ENCODE results near the gene MMAA. TPM values are rescaled to one million over a fixed set of nuclear protein-coding genes. Genes with fewer than 3 reads are reported as not detected.

The MMAA gene
- total and polyA plus RNA-seq, 2 donors (not counting 1 experiment from before 2014, with no cell fraction given) = 3.9 to 9.0 TPM

DNA sequence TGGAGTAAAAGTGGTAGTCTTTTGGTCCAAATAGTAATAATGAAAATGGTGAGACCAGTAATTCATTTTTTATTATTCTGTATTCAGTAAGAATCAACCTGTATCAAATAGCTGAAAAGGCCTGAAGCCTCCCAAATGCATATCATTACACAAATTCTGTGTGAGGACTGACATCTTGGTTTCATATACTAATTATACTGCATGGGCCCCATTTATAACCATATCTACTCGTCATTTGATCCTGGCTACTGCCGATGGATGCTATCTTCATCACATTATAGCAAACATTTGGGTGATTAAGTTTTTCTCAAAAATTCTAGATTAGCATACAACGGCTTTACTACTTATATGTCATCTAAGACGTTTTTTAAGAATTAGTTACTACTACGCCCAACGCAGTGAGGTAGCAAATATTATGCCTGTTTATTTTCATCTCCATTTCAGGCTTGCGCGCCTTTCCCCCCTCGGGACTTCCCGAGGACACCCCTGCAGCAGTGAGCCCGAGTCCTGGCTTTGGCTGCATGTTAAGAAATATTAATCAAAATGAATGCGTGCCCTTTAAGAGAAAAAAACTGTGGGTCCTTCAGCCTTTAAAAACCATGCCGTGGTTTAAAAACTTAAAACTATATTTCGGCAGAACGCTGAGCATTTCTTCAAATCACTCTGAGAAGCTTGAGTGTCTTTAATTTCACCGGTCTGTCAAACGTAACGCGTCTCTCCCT is 814 bp upstream of the MMAA start:
- Histone ChIP-seq H3K9me3 (ENCODE audit: control extremely low read depth in 1 of 3, control insufficient read depth in 2 of 3, insufficient read depth in 1 of 3, low read length in 2 of 3) (no peaks in the 10 kb centered on the region), H3K4me1 (ENCODE audit: control insufficient read depth in 2 of 2, insufficient read depth in 2 of 2, low read length in 2 of 2) (peaks cover 10 to 17% of the 10 kb centered on the region in 2 donors), H3K4me3 (ENCODE audit: control extremely low read depth in 1 of 5, extremely low read depth in 1 of 5, insufficient read depth in 1 of 5, low read depth in 2 of 5, low read length in 4 of 5) (peak overlapping the region; percentile 66 to 89 (median 81)), H3K36me3 (replicated peaks in 1 of 2; ENCODE audit: control extremely low read depth in 1 of 2, control insufficient read depth in 1 of 2, extremely low read depth in 1 of 2, insufficient read depth in 2 of 2, low read length in 1 of 2) (no peaks in the 10 kb centered on the region), H2AFZ (ENCODE audit: insufficient read depth, low read depth, low read length, poor library complexity, severe bottlenecking) (peak overlapping the region; percentile 89), H4K20me1 (ENCODE audit: control insufficient read depth, insufficient read depth, low read length, poor library complexity, severe bottlenecking) (no peaks in the 10 kb centered on the region), H3K4me2 (replicated peaks; ENCODE audit: low read depth, low read length, poor library complexity, severe bottlenecking) (peak overlapping the region; percentile 78), H3K9ac (ENCODE audit: low read length) (peak overlapping the region; percentile 93), H3K79me2 (ENCODE audit: control insufficient read depth, insufficient read depth, low read length) (no peaks in the 10 kb centered on the region), H3K27me3 (replicated peaks in 1 of 4; ENCODE audit: control extremely low read depth in 1 of 4, control insufficient read depth in 3 of 4, insufficient read depth in 4 of 4, low read length in 3 of 4) (no peaks in the 10 kb centered on the region), H3K27ac (ENCODE audit: low read length in 2 of 2) (peak overlapping the region; percentile 86 to 94)
- no peak for ATAC-seq (ENCODE audit: low read depth)
- WGBS (ENCODE audit: insufficient coverage) = 0% methylated on average over 8 of the region's 19 CpGs
- CTCF ChIA-PET = interaction anchor here (0.6 to 2.1 kb wide), 11 partner anchors 9 to 663 kb away, joined by 3 to 26 read pairs (median 5); no protein-coding TSS in a partner anchor
- no peak for DNase-seq
- TF ChIP-seq, protein P1, sequence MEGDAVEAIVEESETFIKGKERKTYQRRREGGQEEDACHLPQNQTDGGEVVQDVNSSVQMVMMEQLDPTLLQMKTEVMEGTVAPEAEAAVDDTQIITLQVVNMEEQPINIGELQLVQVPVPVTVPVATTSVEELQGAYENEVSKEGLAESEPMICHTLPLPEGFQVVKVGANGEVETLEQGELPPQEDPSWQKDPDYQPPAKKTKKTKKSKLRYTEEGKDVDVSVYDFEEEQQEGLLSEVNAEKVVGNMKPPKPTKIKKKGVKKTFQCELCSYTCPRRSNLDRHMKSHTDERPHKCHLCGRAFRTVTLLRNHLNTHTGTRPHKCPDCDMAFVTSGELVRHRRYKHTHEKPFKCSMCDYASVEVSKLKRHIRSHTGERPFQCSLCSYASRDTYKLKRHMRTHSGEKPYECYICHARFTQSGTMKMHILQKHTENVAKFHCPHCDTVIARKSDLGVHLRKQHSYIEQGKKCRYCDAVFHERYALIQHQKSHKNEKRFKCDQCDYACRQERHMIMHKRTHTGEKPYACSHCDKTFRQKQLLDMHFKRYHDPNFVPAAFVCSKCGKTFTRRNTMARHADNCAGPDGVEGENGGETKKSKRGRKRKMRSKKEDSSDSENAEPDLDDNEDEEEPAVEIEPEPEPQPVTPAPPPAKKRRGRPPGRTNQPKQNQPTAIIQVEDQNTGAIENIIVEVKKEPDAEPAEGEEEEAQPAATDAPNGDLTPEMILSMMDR (IDR thresholded peaks at IDR 0.05) = no peak
- no peak for TF ChIP-seq EZH2 (IDR thresholded peaks at IDR 0.05; ENCODE audit: borderline replicate concordance, insufficient read depth, low read depth, low read length, poor library complexity, severe bottlenecking)
- Mint-ChIP-seq H3K27me3 (no peaks in the 10 kb centered on the region), H3K4me3 (peak overlapping the region; percentile 90), H3K9me3 (ENCODE audit: insufficient read depth) (peaks cover 2% of the 10 kb centered on the region), H3K4me1 (peaks cover 28% of the 10 kb centered on the region), H3K27ac (peak overlapping the region; percentile 95)
- POLR2A ChIA-PET = no interaction called here
- intact Hi-C loops (cut with micrococcal nuclease) = loop anchor here (2.0 to 10.0 kb wide), 5 partner anchors 134 to 1998 kb away; partner anchors contain the start of genes LSM6, SMAD1, TMEM184C and ZNF827

GRCh38 chr4:145619639-145619996 is 433 bp downstream of the MMAA start:
- WGBS (ENCODE audit: insufficient coverage) = 0% methylated on average over 3 of the region's 9 CpGs

More at GRCh38 chr4:145619639-145619996, 433 bp downstream of the MMAA start:
- H3K4me2 ChIP-seq (replicated peaks; ENCODE audit: low read depth, low read length, poor library complexity, severe bottlenecking) = peak overlapping the region; percentile 78
- peak overlapping the region; percentile 93 for H3K9ac ChIP-seq (ENCODE audit: low read length)
- peaks cover 10 to 17% of the 10 kb centered on the region in 2 donors for H3K4me1 ChIP-seq (ENCODE audit: control insufficient read depth in 2 of 2, insufficient read depth in 2 of 2, low read length in 2 of 2)
- intact Hi-C loops (cut with micrococcal nuclease) = loop anchor here (1.0 to 10.0 kb wide), 8 partner anchors 114 to 1997 kb away; partner anchors contain the start of genes LSM6, OTUD4, SMAD1 and TMEM184C
- no peaks in the 10 kb centered on the region for H3K27me3 Mint-ChIP-seq
- peaks cover 28% of the 10 kb centered on the region for H3K4me1 Mint-ChIP-seq
- peak overlapping the region; percentile 89 for H2AFZ ChIP-seq (ENCODE audit: insufficient read depth, low read depth, low read length, poor library complexity, severe bottlenecking)
- H3K9me3 ChIP-seq (ENCODE audit: control extremely low read depth in 1 of 3, control insufficient read depth in 2 of 3, insufficient read depth in 1 of 3, low read length in 2 of 3) = no peaks in the 10 kb centered on the region
- peaks cover 1% of the 10 kb centered on the region for H3K79me2 ChIP-seq (ENCODE audit: control insufficient read depth, insufficient read depth, low read length)
- no peak for TF ChIP-seq EZH2 (IDR thresholded peaks at IDR 0.05; ENCODE audit: borderline replicate concordance, insufficient read depth, low read depth, low read length, poor library complexity, severe bottlenecking)
- TF ChIP-seq, protein P1 (IDR thresholded peaks at IDR 0.05) = no peak
- H3K27ac Mint-ChIP-seq = peak overlapping the region; percentile 95
- peak overlapping the region; percentile 86 to 94 for H3K27ac ChIP-seq (ENCODE audit: low read length in 2 of 2)
- H3K4me3 ChIP-seq (ENCODE audit: control extremely low read depth in 1 of 5, extremely low read depth in 1 of 5, insufficient read depth in 1 of 5, low read depth in 2 of 5, low read length in 4 of 5) = peak overlapping the region; percentile 66 to 96 (median 83)
- H3K9me3 Mint-ChIP-seq (ENCODE audit: insufficient read depth) = peaks cover 2% of the 10 kb centered on the region
- H3K36me3 ChIP-seq (replicated peaks in 1 of 2; ENCODE audit: control extremely low read depth in 1 of 2, control insufficient read depth in 1 of 2, extremely low read depth in 1 of 2, insufficient read depth in 2 of 2, low read length in 1 of 2) = no peaks in the 10 kb centered on the region
- DNase-seq (no peak), ATAC-seq (ENCODE audit: low read depth) (peak; percentile 11)
- H3K27me3 ChIP-seq (replicated peaks in 1 of 4; ENCODE audit: control extremely low read depth in 1 of 4, control insufficient read depth in 3 of 4, insufficient read depth in 4 of 4, low read length in 3 of 4) = no peaks in the 10 kb centered on the region
- ChIA-PET CTCF (interaction anchor here (1.0 to 1.4 kb wide), 4 partner anchors 10 to 448 kb away, joined by 3 to 6 read pairs (median 4); partner anchors contain the start of gene ZNF827), POLR2A (interaction anchor here (0.5 to 1.1 kb wide), 2 partner anchors 317 to 319 kb away, joined by 3 to 7 read pairs; partner anchors contain the start of gene ZNF827)
- H4K20me1 ChIP-seq (ENCODE audit: control insufficient read depth, insufficient read depth, low read length, poor library complexity, severe bottlenecking) = no peaks in the 10 kb centered on the region
- peak overlapping the region; percentile 90 for H3K4me3 Mint-ChIP-seq
